GM21515 (cell line): Measurements from ENCODE around the gene PITPNM1.

ENCODE experiments used
- ATAC-seq: cut with Tn5 transposase; IDR thresholded peaks from one replicate; pipeline ENCODE4 v1.9.1; 2021; ENCODE audit not compliant: unreplicated experiment

PITPNM1 gene

DNA sequence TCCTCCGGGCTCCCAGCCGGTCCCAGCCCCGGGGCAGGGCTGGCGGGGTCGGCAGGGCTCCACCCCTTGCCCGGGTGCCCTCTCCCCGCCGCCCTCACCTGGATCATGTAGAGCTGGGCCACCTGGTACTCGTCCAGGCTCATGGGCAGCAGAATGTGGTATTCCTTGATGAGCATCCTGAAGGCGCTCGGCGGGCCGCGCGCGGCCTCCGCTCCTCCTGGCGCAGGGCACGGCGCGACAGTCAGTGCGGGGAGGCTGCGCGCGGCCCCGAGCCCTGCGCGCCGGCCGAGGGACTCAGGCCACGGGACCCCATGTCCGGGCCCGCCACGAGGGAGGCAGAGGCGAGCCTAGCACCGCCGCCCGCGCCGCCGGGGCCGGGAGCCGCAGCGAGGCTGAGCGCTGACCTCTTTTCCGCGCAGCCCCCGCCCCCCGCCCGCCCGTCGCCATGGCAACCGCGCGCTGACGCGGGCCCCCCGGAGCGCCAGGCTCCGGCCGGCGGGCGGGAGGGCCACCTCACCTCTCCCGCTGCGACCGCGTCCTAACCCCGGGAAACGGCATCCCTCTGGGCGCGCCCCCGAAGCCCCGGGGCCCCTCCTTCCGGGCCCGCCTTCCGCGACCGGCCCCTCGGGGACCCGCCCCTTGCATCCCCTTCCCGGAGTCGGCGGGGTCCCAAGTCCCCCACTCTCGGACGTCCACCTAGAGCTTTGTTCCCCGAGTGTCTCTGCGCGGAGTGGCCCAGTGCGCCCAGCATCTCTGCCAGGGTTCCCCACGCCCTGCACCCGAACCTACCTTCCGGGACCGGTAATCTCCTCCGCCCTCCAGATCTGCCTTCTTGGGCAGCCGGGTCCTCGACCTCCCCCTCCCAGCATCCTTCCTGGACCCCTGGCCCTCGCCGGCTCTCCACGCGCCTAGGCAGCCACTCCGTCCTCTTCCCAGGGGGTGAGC is 886 bp downstream of the PITPNM1 start:
- no peak for ATAC-seq

DNA sequence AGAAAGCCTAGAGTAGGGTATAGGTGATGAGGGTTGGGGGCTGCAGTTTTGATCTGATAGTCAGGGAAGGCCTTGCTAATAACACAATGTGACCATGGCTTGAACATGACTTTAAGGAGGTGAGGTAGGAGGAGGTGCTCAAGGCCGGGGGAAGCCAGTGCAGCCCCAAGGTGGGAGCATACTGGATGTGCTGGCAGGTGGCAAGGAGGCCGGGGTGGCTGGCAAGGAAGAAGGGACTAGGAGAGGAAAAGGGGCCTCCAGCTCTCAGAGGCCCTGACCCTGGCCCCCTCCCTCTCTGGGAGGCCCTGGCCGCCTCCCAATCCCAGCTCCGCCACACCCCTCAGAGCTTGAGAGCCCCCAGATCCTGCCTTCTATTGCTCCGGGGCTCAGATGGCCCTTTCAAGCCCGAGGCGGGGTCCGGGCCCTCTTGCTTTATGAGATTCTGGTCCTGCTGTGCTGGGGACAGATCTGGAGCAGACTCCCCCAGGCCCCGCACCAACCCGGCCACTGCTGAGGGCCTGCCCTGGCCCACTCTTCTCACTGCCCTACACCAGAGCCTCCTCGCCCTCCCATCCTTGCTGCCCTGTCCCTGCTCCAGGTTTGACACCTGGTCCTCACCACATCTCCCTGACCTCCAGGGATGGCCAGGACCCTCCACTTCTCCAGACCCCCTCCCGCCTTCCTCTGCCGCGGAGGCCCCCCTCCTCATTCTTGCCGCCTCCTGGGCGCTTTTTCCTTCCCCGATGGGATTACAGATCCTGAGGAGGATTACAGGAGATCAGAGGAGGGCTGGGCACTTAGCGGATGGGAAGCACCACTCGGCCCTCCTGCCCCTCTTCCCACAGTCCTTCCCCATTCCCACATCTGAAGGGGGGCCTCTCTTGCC is 1.8 kb downstream of the PITPNM1 start:
- no peak for ATAC-seq

DNA sequence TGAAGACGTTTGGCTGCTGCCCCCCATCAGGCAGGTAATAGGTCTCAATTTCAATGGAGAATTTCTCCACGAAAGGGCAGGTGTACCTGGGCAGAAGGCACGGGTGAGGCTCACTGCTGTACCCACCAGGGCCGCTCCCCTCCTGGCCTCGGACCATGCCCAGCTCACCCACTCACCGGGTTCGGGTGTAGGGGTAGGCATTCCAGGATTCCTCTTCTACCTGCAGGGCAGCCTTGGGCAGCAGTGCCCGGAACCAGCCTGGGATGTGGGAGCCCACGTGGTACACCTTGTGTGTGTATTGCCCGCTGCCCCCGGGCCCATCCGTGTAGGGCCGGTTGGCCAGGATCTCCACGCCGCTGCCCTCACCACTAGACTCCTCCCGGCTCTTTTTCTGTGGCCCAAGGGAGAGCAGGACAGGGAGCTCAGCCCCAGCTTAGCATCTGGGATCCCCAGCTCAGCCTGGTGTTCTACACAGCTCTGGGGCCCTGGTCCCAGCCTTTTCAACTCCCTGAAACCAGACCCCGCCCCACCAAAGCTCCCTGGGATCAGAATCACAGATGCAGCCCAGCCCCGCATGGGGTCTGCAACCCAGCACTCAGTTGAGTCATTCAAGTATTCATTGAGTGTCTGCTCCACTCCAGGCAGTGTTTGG is 2.7 kb downstream of the PITPNM1 start:
- ATAC-seq: no peak

DNA sequence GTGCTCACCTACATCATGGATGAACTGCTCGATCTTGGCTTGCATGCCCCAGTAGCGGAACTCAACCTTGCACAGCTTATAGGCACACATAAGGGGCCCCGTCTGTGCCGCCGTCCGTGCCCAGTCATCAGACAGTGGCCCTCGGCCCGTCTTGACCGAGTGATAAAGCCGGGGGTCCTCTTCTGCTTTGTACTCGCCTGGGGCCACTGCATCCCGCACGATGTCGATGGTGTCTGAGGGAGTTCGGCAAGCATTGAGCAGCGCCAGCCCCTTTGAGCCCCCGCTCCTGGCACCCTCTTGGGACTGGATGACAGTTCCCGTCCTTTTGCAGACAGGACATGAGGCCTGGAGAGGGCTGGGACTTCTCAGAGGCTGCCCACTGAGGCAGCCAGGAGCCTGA is 3.3 kb downstream of the PITPNM1 start:
- ATAC-seq: no peak

DNA sequence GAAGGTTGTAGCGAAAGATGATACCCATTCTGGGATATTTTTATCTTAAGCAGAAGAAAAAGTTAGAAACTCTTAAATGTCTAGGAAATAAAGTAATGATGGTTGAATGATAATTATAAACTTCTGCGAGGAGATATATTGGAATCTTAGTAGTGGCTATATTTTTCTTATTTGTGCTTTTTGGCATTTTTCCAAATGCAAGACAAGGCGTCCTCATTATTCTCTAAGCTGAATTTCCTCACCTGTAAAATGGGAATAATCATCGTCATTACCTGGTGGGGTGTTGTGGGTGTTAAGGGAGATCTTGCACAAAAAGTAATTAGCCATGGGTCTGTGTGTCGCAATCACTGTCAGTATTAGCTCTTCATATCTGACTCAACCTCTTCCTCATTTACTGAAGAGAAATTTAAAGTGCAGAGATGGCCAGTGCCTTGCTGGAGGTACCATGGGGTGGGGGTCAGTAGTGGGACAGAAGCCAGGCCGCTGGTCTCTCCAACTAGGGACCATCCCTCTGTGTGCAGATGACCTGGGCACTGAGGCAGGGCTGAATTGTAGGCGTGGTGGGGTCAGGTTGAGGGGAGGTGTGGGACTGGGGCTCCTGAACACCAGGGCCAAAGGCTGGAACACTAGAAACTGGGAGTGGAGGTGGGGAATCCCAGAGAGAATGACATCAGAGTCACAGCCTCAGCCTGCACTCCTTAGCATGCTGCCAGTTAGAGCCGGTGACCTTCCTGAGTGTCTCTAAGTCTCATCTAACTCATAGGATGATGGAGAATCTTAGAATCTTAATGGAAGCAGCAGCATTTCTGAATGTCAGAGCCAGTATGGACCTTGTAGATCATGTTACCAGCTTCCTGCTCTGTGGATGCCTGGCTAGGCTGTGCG is 4.1 kb downstream of the PITPNM1 start:
- ATAC-seq: no peak

DNA sequence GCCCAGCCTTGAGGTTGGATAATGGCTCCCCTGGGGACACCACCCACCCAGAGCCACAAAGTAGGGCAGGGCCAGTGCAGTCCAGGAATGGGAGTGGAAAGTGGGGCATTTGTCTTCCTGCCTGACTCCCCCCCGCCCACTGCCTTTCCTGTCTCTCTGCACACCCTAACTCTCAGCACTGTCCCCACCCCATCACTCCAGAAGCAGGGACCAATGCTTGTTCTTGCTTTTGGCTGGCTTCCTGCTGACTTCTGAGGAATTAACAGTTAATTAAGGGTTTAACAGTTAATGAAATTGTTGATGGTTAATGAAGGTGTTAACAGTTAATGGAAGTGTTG is 4.7 kb downstream of the PITPNM1 start:
- ATAC-seq: no peak

DNA sequence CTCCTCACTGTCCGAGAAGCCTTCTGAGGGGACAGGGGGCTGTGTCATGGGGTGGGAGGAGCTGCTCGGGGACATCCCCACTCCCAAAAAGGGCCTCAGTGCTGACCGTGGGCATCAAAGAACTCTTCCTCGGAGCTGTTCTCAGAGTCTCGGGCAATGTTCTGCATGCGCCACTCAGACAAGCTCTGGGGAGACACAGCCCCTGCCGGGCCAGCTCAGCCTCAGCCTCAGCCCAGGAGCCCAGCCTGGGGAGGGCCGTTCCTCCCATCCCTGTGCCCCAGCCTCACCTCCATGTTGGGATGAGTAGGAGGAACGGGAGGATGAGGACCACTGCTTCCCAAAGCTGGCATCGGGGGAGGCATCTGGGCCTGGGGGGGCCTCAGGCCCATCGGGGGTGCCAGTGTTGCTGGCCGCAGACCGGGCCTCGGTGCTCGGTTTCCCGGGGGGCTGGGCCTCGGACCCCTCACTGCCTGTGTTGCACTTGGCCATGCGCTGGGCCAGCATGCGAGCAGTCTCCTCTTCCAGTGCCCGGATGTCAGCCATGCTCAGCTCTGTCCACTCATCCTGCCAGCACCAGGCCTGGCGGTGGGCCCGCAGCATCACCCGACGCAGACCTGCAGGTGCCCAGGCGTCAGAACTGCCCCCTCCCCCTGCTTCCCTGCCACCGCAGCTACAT is 5.2 kb downstream of the PITPNM1 start:
- no peak for ATAC-seq

DNA sequence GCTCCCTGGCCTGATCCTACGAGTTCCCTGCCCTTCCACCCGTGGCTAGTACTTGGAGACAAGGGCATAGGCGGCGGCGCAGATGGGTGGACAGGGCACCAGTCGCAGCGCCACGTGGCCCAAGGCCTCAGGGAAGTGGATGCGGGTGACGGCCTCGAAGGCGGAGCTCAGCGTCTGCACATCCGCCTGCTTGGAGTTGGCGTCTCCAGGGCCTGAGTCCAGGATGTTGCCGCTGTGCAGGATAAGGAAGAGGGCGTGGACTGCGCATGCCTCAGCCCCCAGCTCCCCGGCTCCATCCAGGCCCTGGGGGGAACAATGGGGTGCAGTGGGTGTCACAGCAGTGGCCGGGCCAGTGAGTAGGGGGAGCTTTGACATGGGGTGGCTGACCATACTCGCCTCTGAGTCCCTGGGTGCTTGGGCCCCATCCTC is 6.6 kb downstream of the PITPNM1 start:
- no peak for ATAC-seq

DNA sequence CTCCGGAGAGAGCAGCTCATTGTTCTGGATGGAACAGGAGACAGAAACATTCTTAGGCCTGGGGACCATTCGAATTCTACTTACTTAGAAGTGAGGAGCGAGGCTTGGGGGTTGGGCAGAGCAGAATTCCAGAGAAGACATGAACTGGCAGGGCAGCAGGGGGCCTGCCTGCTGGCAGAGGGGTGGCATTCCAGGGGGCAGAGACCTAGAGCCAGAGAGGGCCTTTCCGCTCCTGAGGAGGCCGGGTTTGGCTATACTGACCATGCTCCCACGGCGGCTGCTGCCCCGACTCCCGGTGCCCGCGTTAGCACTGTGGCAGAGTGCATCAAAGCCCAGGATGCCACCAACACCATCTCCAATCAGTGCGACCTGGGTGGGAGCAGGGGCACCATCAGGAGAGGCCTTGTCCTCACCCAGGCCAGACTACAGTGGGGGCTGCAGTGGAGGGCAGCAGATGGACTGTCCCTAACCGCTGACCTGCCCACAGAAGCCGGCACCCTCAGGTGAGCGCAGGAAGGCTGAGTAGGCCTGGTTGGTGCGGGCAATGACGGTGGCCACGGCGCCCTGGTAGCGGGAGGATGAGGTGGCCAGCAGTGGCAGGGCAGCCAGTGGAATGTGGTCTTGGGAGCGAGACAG is 7.4 kb downstream of the PITPNM1 start:
- ATAC-seq: no peak

DNA sequence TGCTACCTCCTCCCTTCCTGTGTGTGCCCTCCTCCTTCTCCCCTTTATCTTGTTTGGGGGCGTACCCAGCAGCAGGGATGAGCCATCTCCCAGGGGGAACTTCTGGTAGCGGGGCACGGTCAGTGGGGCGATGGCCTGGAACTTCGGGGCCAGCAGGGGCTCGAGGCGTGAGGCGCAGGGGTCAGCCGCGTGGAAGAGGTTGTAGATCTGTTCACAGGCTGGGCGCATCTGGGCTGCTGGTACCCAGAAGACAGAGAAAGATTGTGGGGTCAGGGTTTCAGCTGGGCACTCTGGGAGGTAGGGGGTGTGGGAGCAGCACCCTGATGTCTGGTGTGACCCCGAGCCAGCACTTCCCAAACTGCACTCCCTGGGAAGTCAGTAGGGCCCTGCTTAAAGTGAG is 9.1 kb downstream of the PITPNM1 start:
- ATAC-seq: no peak

DNA sequence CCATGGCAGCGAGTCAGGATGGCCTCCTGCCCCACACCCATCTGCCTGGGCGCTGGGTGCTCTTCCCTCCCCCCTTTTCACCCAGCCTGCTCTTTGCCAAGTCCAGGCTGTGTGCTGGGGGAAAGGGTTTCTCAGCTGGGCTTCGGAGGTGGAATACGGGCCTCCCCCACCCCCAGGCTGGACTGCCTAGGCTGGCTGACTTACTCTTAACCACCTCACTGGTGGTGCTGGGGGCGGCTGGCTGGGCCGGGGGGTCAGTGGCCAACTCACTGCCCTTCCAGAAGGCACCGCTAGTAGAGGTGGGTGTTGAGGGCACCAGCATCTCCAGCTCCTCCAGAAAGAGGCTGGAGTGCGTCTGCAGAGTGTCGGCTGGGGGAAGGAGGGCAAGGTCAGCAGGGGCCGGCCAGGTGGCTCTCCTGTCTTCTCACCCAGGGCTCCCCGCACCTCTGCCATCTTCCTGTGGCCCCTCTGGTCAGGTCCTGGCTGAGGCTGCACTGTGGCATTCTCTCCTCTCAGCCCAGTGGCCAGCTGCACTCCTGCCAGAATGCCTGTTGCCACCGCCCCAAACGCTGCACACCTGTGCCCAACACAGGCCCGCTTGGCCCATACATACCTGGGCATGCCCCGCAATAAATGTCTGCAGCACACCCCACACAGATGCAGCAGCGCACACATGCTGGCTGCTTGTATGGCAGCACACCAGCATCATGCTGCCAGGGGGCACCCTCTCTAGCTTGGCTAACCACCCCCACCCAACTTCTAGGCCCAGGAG is 9.7 kb downstream of the PITPNM1 start:
- ATAC-seq: no peak

DNA sequence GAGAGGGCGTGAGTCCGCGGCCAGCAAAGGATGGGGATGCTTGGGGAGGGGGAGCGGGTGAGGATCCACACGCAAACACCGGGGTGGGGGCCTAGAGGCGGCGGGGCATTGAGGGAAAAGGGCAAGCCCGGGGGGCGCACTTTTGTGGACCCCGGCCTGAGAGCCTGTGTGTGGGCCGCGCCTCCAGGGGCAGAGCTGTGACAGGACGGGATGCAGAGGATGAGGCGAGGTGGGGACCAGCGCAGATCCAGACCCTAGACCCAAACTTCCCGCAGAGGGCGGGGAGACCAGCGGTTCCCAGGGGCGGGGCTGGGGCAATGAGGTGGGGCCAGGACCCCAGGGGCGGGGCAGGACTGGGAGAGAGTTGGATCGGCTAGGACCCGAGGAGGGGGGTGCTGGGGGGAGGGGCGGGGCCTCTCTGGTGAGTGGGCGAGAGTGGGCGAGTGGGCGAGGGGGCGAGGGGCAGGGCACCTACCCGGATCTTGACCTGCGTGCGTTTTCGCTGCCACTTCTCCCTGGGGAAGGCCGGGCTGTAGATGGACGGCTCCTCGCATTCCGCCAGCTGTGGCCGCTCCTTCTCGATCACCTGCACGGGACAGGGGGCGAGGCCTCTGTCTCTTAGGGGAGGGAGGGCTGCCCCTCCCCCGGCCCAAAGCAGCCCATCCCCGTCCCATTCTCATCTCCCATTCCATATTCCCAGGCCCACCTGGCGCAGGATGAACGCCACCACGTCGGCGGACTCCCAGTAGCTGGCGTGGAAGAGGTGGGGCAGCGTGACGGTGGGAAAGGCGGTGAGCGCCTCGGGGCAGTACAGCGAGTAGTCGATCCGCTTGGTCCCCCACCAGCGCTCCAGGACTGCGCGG is 10.6 kb downstream of the PITPNM1 start:
- ATAC-seq: no peak

DNA sequence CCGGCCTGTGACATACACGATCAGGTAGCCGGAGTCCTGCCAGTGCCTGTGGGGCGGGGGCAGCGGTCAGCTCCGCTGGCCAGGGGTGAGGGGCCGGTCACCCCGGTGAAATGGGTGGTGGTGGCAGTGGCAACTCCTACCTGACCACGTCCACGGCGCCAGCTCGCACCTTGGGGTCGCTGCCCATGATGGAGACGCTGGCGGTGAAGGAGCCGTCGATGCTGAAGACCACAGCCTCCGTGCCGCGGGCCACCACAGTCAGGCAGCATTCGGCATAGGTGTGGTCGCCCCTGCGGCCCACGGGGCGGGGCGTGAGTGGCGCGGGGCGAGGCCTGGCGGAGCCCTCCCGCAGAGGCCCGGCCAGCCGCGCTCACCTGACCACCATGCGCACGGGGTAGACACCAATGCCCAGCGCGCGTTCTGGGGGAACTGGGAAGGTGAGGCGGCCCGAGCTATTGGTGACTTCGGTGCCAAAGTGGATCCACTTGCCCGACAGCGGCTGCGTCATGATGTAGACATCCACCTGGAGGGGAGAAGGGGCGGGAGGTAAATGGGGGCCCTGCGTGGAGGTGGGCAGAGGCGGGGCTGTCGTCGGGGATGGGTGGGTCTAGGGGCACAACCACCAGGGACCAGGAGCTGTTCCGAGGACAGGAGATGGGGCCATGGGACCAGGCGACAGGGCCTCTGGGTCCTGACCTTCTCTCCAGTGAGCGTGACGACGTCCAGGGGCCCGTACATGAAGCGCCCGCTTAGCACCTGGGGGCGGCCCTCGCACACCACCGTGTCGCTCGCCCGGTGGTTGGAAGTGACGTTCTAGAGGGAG is 11.4 kb downstream of the PITPNM1 start:
- no peak for ATAC-seq

DNA sequence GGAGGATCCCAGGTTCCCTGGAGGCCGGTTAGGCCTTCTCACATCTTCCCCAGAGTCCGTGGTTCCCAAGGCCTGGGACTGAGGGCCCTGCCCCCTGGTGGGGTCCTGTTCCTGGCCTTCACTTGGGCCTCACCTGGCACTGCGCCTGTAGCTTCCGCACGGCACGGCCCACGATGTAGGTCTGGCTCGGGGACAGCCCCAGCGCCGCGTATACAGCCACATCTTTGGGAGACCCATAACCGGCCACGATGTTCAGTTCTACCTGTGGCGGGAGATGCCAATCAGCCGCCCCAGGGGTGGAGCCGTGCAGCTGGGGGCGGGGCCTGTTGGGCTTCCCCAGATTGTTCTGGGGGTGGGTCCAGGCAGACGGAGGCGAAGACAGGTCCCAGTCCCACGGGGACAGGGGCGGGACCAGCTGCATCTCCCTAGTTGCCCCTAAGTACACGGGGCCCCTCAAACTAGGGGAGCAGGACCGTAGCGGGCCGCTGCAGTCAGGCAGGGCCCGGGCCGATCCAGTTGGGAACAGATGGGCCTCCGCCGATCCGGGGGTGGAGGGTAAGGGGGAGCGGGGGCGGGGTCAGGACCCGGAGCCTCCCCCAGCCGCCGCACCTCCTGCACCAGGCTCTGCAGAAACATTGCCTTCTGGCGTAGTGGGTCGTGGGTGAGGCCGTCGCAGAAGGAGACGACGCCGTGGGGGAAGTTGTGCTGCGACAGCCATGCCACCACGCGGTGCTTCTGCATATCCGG is 12.2 kb downstream of the PITPNM1 start:
- no peak for ATAC-seq

DNA sequence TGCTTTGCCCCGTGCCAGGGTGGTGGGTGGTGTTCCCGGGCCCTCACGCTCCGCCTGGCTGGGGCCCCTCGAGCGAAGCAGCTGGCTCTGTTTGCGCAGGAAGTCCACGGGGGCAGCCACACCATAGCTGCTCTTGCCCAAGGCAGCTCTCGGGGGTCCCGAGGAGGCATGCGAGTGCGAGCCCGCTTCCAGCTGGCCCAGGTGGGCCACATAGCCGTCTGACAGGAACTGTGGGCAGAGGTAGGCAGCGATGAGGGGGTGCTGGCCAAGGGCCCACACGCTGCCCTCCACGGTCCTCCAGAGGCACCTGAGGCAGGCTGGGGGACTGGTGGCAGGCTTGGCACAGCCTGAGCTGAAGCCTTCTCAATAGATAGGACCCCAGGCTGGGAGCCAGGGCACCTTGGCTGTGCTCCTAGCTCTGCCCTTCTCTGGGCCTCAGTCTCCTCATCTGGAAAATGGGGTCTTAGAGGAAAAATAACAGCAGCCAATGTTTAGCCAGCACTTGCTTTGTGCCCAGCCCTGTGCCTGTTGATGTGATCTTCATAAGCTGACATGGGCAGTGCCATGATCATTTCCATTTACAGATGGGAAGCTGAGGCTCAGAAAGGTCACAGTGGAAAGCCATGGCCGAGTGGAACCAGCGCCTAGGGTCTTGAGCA is 13.0 kb downstream of the PITPNM1 start:
- no peak for ATAC-seq
